Activated T-cell treated with anti-CD3 and anti-CD28 coated beads for 4 hours (primary cell): ENCODE measurements around the gene SORCS2.

Experiments used
- DNase-seq: peaks from one replicate; pipeline ENCODE4 v3.0.0-alpha.2; 2020

The SORCS2 gene

GRCh38 chr4:7687006-7687405, 494.7 kb downstream of the SORCS2 start:
- no peak for DNase-seq

- no peak for DNase-seq
Observed at GRCh38 chr4:7687796-7688195, 495.5 kb downstream of the SORCS2 start.

DNA sequence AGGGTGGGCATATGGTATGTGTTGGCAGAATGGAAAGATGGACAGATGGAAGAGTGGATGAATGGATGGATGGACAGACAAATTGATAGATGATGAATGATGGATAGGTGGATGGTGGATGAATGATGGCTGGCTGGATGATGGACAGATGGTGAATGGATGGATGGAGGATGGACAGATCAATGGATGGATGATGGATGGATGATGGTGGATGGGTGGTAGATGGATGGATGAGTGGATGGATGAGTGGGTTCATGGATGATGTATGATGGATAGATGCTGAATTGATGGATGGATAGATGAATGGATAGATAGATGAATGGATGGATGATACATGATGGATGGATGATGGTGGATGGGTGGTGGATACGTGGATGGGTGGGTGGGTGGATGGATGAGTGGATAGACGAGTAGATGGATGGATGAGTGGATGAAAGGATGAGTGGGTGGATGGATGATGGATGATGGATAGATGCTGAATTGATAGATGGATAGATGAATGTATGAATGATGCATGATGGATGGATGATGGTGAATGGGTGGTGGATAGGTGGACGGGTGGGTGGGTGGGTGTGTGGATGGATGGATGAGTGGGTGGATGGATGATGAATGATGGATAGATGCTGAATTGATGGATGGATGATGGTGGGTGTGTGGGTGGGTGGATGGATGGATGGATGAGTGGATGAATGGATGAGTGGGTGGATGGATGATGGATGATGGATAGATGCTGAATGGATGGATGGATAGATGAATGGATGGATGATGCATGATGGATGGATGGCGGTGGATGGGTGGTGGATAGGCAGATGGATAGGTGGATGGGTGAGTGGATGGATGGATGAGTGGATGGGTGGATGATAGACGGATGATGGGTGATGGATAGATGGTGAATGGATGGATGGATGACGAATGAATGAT, 497.7 kb downstream of the SORCS2 start:
- DNase-seq: no peak

- no peak for DNase-seq
Observed at GRCh38 chr4:7691061-7691460, 498.7 kb downstream of the SORCS2 start.

- DNase-seq: no peak
Observed at GRCh38 chr4:7691982-7692381, 499.6 kb downstream of the SORCS2 start.

GRCh38 chr4:7692451-7693236, 500.3 kb downstream of the SORCS2 start:
- DNase-seq: no peak

DNA sequence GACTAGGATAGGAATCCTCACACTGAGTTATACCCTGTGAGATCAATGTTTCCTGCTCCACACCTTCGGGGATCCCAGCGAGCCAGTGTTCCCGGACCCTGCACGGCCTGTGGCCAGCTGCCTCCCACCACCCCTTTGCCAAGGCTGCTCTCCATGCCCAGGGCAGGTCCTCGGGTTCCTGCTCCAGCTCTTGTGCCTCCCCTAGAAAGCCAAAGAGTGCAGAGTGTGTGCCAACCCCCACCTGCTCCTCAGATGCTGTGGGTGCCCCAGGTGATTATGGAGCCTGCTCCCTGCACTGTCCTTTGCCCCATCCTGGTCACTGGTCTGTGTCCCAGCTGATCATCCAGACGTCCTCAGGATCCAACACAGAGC, 500.9 kb downstream of the SORCS2 start:
- no peak for DNase-seq

DNA sequence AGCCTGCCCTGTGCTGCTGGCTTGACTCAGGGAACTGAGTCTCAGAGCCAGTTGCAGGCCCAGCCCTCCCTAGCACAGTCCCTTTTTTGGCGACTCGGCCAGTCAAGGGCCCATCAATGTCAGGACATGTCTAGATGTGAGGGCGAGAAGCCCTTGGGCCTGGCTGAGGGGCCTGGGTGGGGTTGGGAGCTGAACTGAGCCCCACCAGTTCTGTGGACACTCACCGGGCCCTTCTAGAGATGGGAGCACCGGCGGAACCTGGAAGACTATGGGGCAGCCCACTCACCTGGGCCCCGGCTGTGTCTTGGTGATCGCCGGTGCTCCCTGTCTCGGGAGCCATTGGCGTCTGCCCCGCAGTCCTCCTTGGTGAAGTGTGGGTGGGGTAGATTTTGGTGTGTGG, 501.4 kb downstream of the SORCS2 start:
- DNase-seq: no peak

GRCh38 chr4:7694324-7694723, 502.0 kb downstream of the SORCS2 start:
- DNase-seq: no peak

DNA sequence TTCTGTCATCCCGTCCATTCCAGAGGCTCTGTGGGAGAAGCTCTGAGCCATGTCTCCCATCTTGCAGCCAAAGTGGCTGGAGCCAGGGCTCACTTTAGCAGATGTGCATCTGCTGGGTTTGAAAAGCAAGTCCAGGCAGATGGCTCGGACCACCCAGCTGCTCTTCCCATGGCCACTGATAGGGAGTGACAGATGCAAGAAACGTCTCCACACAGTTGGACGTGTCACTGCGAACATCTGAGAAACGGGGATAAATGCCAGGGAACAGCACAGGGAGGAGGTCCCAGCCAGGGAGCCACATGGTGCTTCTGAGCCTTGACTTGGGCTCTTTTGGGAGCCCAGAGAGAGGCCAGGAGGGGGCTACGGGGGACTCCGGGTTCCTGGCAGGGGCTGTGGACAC, 505.0 kb downstream of the SORCS2 start:
- DNase-seq: no peak

DNA sequence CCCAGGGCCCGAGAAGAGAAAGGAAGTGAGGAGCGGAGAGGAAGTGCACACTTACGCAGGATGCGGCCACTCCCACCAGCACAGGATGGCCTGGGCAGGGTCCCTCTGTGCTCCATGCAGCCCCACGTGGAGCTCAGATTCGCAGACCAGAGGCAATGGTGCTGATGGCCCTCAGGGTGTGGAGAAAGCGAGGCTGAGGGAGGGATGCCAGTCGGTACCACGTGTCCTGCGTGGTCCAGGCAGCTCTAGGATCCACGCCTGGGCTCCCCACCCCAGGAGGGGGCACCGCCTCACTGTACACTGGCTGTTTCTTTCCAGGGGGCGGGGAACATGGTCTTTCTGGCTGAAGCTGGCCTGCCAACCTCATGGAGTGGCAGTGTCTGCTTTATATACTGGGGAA, 505.5 kb downstream of the SORCS2 start:
- DNase-seq: no peak

DNA sequence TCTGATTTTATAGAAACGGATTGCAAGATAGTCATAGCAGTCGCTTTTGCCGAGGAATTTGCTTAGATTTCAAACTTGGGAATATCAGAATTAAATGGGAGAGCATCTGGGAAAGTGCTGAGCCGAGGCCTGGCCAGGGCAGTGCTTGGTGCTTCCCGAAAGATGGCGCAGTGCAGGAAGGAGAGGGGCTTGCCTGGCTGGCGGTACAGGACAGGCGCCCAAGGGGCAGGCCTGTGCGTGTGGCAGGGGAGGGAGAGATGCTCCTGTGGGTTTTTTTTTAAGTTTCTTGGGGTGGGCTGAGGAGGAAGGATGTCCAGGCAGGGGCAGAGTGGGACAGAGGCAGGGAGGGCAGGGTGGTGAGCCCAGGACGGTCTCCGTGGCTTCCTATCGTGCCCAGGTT, 506.2 kb downstream of the SORCS2 start:
- DNase-seq: no peak

GRCh38 chr4:7699031-7699430, 506.7 kb downstream of the SORCS2 start:
- no peak for DNase-seq

GRCh38 chr4:7699825-7700224, 507.5 kb downstream of the SORCS2 start:
- no peak for DNase-seq

GRCh38 chr4:7700665-7701064, 508.3 kb downstream of the SORCS2 start:
- DNase-seq: no peak

- DNase-seq: no peak
Observed at GRCh38 chr4:7701866-7702649, 509.7 kb downstream of the SORCS2 start.

GRCh38 chr4:7703688-7704087, 511.4 kb downstream of the SORCS2 start:
- no peak for DNase-seq

GRCh38 chr4:7704091-7704490, 511.8 kb downstream of the SORCS2 start:
- no peak for DNase-seq

DNA sequence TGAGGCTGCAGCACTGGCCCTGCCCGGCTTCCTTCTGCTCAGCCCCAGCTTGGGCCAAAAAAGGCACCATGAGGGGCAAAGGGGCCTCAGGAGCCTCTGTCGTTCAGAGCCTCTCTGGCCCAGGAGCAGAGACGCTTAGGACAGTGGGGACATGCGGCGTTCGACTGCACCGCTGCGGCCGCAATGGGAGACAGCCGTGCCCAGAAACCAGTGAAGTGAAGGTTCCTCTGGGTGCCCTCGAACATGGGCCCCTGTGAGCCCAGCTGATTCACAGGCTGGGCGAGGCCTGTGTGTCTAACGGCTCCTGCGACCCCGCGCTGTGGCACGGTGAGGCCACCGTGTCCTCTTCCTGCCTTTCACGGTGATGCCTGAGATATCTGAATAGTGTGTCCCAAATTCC, 512.3 kb downstream of the SORCS2 start:
- DNase-seq: no peak

DNA sequence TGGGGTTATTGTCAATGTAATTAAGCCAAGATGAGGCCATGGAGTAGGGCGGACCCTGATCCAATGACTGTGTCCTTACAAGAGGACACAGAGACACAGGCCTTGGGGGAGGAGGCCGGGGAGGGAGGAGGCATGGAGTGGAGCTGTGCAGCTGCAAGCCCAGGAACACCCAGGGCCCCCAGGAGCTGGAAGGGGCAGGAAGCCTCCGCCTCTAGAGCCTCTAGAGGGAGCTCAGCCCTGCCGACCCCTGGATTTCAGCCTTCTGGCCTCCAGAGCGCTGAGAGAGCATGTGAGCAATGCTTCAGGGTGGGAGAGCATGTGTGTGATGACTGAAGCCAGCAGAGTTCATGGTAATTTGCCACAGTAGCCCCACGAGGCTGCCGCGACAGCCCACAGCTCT, 512.7 kb downstream of the SORCS2 start:
- no peak for DNase-seq

DNA sequence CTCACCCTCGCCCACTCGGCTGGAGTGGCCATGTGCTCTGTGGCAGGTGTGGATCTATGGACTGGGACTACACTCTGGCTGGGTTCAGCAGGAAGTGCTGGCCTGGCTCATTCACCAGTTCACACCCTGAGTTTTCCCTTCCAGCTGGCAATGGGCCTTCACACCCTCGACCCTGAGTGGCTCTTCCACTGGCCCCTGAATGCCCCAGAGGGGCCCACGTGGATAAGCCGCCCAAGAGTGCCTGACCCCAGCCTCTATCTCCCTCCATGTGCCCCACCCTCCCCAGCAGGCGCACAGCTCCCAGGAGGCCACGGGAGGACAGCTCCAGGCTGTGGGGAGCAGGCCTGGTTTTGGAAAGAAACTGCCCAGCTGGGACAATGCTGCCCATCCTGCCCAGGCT, 513.3 kb downstream of the SORCS2 start:
- no peak for DNase-seq

DNA sequence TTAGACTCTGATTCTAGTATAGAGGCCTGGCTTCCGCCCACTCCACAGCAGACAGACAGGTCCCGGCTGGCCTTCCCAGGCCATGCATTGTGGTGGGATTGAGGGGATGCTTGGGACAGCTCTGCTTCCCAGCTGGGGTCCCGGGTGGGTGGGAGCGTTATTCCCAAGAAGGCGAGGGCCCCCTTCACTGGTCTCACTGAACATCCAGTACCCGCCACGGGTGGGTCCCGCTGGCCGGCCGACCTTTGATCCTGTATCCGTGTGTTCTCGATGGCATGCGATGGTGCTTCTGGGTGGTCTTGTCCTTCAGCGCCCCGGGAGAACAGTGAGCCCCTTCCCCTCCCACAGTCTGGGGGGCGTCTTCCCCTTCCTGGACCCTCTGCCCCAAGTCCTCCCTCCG, 515.9 kb downstream of the SORCS2 start:
- no peak for DNase-seq

DNA sequence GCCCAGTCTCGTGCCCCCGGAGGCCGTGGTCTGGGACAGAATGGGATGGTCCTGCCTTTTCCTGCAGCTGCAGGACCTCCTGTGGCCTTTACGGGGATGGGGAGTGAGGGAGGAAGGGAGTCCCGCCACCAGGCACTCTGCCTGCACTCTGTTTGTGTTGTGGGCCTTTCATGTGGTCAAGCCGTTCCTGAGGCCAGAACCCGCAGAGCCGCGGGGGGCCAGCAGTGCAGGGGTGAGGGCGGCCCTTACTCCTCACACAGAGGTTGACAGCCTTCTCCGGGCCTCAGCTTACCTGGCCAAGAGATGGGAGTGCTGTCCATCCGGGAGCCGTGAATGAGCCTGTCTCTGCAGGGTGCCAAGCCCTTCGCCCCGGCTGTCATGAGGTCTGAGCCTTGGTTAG, 516.6 kb downstream of the SORCS2 start:
- no peak for DNase-seq
